GM12891 (cell line): Measurements from ENCODE around the gene CAPRIN1.

Experiments
- POLR2A ChIP-seq: IDR thresholded peaks from 2 replicates; pipeline ENCODE4 v1.6.1; 2011; ENCODE audit warnings: low read depth, low read length, control low read depth
- POLR2AphosphoS5 ChIP-seq: IDR thresholded peaks from 2 replicates; pipeline ENCODE4 v1.6.1; 2011; ENCODE audit warnings: low read depth, low read length, control low read depth
- TAF1 ChIP-seq: IDR thresholded peaks from 2 replicates; pipeline ENCODE4 v1.6.1; 2011; ENCODE audit warnings: low read depth, low read length, control low read depth

DNA sequence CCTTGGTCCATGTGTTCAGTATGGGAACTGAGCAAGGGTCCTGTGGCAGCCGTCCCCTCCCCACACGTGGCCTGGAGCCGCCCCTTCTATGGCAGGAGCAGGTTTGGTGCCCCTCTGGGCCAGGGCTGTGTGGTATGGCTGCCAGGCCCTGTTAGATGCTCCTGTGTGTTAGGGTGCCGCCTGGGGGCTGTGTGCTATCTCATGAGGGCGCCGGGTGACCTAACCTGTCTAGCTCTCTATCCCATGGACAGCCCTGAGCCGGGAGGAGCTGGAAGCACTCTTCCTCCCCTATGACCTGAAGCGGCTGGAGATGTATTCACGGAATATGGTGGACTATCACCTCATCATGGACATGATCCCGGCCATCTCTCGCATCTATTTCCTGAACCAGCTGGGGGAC, 88.6 kb downstream of the CAPRIN1 start:
- no peak for TF ChIP-seq POLR2A
- TF ChIP-seq POLR2AphosphoS5: no peak
- TF ChIP-seq TAF1: no peak
